ENCODE measurements around the gene GLYAT. TPM values are rescaled to one million over a fixed set of nuclear protein-coding genes. Genes with fewer than 3 reads are reported as not detected.

GLYAT gene
- total RNA-seq, 1 donor from 2014 or later: not detected

DNA sequence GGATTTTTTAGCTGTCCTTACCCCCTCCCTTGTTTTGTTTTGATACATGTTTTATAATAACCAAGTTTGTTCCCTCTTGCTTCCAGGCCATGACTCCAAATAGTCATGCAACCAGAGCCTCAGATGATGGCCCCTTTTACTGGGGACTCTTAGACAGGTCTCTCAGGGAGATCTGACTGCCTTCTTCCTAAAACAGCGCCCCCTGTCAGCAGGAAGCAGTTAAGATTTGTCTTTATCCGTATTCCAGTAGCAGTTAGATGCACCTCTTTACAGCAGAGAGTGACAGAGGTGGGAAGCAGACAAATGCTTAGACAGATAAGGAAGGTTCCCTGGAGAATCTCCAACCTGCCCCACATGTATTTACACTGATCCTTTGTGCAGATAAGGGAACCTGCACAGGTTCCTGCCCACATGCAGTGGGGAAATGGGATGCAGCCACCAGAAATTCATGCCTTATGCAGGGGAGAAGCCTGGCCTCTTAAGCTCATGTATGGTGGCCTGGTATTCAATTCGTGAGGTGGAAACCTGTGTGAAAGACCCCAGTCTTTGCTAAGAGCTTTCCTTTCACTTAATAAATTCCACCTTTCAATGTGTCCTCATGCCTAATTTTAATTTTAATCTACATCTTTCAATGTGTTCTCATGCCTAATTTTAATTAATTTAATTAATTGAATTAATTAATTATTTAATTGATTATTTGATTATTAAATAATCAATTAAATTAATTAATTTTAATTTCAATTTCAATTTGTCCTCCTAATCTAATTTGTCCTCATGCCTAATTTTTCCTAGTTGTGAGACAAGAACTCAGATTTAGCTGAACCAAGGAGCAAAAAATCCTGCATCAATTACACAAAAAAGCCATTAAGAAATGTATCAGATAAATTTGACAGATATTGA lies 11.5 kb upstream of the GLYAT start:
- no peak overlapping the region for H3K27ac Mint-ChIP-seq (ENCODE audit: unreplicated experiment)
- H3K9me3 Mint-ChIP-seq (ENCODE audit: unreplicated experiment): peaks cover 14% of the 10 kb centered on the region
- H3K4me3 Mint-ChIP-seq (ENCODE audit: unreplicated experiment): no peak overlapping the region
- TF ChIP-seq, protein P1, sequence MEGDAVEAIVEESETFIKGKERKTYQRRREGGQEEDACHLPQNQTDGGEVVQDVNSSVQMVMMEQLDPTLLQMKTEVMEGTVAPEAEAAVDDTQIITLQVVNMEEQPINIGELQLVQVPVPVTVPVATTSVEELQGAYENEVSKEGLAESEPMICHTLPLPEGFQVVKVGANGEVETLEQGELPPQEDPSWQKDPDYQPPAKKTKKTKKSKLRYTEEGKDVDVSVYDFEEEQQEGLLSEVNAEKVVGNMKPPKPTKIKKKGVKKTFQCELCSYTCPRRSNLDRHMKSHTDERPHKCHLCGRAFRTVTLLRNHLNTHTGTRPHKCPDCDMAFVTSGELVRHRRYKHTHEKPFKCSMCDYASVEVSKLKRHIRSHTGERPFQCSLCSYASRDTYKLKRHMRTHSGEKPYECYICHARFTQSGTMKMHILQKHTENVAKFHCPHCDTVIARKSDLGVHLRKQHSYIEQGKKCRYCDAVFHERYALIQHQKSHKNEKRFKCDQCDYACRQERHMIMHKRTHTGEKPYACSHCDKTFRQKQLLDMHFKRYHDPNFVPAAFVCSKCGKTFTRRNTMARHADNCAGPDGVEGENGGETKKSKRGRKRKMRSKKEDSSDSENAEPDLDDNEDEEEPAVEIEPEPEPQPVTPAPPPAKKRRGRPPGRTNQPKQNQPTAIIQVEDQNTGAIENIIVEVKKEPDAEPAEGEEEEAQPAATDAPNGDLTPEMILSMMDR (IDR thresholded peaks at IDR 0.05): peak; percentile 7
- H3K4me1 Mint-ChIP-seq (ENCODE audit: unreplicated experiment): no peaks in the 10 kb centered on the region
- H3K27me3 Mint-ChIP-seq (ENCODE audit: unreplicated experiment): no peaks in the 10 kb centered on the region
- H3K36me3 Mint-ChIP-seq (ENCODE audit: unreplicated experiment): no peaks in the 10 kb centered on the region
- DNase-seq (ENCODE audit: extremely low spot score, unreplicated experiment): no peak

DNA sequence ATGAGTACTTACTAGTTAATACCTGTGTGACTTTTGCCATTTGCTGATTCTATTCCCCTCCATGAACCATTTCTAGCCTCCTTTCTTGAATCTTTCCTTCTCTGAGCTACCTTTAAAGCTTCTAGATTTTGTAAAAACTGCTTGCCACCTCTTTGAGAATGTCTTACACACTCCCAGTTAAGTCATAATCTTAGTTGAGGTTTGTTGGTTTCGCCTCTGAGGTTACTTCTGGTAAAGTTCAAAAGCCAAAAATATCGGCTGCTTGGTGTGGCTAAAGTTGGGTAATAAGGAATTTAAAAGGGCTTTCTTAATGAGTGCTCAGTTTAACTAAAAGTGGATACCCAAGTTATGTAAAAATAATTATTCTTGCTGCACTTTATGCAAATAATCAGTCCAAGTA lies 10.4 kb upstream of the GLYAT start:
- TF ChIP-seq, protein P1 (IDR thresholded peaks at IDR 0.05): no peak
- H3K36me3 Mint-ChIP-seq (ENCODE audit: unreplicated experiment): no peaks in the 10 kb centered on the region
- H3K4me3 Mint-ChIP-seq (ENCODE audit: unreplicated experiment): no peak overlapping the region
- no peak overlapping the region for H3K27ac Mint-ChIP-seq (ENCODE audit: unreplicated experiment)
- no peak for DNase-seq (ENCODE audit: extremely low spot score, unreplicated experiment)
- H3K4me1 Mint-ChIP-seq (ENCODE audit: unreplicated experiment): no peaks in the 10 kb centered on the region
- peaks cover 14% of the 10 kb centered on the region for H3K9me3 Mint-ChIP-seq (ENCODE audit: unreplicated experiment)
- no peaks in the 10 kb centered on the region for H3K27me3 Mint-ChIP-seq (ENCODE audit: unreplicated experiment)

DNA sequence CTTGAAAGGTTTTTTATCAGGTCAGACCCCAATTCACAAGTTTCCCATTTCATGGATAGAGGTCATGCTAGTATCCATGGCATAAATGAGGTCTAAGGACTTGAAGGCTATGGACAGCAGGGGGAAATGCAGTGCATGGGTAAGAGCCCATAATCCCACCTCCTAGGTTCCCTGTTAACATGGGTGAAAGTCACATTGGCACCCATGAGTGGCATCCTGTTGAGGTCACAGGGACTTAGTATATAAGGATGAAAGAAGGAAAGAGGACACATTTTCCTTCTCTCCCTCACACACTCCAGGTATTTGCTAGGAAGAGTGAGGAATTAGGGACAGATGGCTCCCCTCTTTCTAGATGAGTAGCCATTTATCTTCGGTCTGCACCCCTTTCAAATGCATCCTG lies 9.4 kb upstream of the GLYAT start:
- Mint-ChIP-seq H3K36me3 (ENCODE audit: unreplicated experiment) (no peaks in the 10 kb centered on the region), H3K27me3 (ENCODE audit: unreplicated experiment) (no peaks in the 10 kb centered on the region), H3K9me3 (ENCODE audit: unreplicated experiment) (peaks cover 14% of the 10 kb centered on the region), H3K4me3 (ENCODE audit: unreplicated experiment) (no peak overlapping the region), H3K4me1 (ENCODE audit: unreplicated experiment) (no peaks in the 10 kb centered on the region), H3K27ac (ENCODE audit: unreplicated experiment) (no peak overlapping the region)
- TF ChIP-seq, protein P1 (IDR thresholded peaks at IDR 0.05): no peak
- DNase-seq (ENCODE audit: extremely low spot score, unreplicated experiment): no peak

DNA sequence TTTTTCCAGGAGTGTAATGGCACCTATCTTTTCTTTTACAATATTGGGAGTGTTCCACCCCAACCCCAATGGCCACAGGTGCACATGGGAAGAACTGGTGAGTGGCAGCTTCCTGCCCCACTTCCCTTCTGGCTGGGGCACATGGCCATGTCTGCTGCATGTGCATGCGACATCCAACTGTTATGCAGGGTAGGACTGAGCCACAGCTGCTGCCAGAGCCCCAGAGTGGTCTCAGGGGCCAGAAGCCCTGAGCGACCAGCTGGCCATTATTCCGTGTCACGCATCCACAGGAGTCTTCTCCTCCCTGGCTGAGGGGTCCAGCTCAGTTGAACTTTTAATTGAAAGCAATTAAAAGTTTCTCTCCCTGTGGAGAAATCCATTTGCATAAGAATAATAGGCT lies 8.7 kb upstream of the GLYAT start:
- Mint-ChIP-seq H3K9me3 (ENCODE audit: unreplicated experiment) (peaks cover 14% of the 10 kb centered on the region), H3K4me1 (ENCODE audit: unreplicated experiment) (no peaks in the 10 kb centered on the region), H3K36me3 (ENCODE audit: unreplicated experiment) (no peaks in the 10 kb centered on the region), H3K4me3 (ENCODE audit: unreplicated experiment) (no peak overlapping the region), H3K27me3 (ENCODE audit: unreplicated experiment) (no peaks in the 10 kb centered on the region), H3K27ac (ENCODE audit: unreplicated experiment) (no peak overlapping the region)
- TF ChIP-seq, protein P1 (IDR thresholded peaks at IDR 0.05): no peak
- DNase-seq (ENCODE audit: extremely low spot score, unreplicated experiment): no peak

DNA sequence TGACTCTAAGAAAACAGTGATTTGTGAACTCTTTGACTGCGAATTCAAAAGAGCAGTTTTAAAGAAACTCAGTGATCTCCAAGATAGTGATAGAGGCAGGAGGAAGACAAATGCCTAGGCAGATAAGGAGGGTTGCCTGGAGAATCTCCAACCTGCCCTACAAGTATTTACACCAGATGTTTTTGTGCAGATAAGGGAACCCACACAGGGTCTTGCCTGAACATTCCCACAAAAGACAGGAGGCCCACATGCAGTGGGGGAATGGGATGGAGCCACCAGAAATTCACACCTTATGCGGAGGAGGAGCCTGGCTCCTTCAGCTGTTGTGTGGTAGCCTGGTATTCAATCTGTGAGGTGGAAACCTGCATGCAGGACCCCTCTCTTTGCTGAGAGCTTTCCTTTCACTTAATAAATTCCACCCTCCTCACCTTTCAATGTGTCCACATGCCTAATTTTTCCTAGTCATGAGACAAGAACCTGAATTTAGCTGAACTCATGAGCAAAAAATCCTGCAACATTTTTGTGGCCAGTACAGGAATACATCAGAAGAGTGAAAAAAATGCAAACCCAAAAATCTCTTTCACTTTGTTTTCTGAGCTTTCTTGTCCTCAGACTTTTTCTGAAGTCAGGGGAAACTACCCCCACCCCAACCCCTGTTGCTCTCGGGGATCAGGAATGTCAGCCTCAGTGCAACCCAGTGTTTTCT lies 8.1 kb upstream of the GLYAT start:
- Mint-ChIP-seq H3K36me3 (ENCODE audit: unreplicated experiment) (no peaks in the 10 kb centered on the region), H3K27me3 (ENCODE audit: unreplicated experiment) (peaks cover under 1% of the 10 kb centered on the region), H3K4me1 (ENCODE audit: unreplicated experiment) (no peaks in the 10 kb centered on the region), H3K9me3 (ENCODE audit: unreplicated experiment) (peaks cover 13% of the 10 kb centered on the region), H3K27ac (ENCODE audit: unreplicated experiment) (no peak overlapping the region), H3K4me3 (ENCODE audit: unreplicated experiment) (no peak overlapping the region)
- TF ChIP-seq, protein P1 (IDR thresholded peaks at IDR 0.05): no peak
- DNase-seq (ENCODE audit: extremely low spot score, unreplicated experiment): no peak
